ENCODE measurements around the gene PACS1.
"Not testable (repeated sequence)": the region's sequence is repeated elsewhere in the genome, so short reads cannot be mapped to it uniquely, and the experiment has no call there.

DNA sequence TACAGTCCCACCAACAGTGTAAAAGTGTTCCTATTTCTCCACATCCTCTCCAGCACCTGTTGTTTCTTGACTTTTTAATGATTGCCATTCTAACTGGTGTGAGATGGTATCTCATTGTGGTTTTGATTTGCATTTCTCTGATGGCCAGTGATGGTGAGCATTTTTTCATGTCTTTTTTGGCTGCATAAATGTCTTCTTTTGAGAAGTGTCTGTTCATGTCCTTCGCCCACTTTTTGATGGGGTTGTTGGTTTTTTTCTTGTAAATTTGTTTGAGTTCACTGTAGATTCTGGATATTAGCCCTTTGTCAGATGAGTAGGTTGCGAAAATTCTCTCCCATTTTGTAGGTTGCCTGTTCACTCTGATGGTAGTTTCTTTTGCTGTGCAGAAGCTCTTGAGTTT lies 22.1 kb downstream of the PACS1 start:
- TF ChIP-seq, protein P1, sequence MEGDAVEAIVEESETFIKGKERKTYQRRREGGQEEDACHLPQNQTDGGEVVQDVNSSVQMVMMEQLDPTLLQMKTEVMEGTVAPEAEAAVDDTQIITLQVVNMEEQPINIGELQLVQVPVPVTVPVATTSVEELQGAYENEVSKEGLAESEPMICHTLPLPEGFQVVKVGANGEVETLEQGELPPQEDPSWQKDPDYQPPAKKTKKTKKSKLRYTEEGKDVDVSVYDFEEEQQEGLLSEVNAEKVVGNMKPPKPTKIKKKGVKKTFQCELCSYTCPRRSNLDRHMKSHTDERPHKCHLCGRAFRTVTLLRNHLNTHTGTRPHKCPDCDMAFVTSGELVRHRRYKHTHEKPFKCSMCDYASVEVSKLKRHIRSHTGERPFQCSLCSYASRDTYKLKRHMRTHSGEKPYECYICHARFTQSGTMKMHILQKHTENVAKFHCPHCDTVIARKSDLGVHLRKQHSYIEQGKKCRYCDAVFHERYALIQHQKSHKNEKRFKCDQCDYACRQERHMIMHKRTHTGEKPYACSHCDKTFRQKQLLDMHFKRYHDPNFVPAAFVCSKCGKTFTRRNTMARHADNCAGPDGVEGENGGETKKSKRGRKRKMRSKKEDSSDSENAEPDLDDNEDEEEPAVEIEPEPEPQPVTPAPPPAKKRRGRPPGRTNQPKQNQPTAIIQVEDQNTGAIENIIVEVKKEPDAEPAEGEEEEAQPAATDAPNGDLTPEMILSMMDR (IDR thresholded peaks at IDR 0.05; ENCODE audit: low read length): not testable (repeated sequence)
- not testable (repeated sequence) for TF ChIP-seq EZH2 (IDR thresholded peaks at IDR 0.05; ENCODE audit: borderline replicate concordance, low read length)

All from OCI-LY1 (cell line).